ENCODE measurements around the gene GNG7. TPM values are rescaled to one million over a fixed set of nuclear protein-coding genes. Genes with fewer than 3 reads are reported as not detected.
A peak's percentile ranks its signal among the peaks of the same experiment; 100 is the strongest.

Gene GNG7
- total RNA-seq, 1 donor from 2014 or later: 1.8 TPM

- H3K36me3 ChIP-seq (ENCODE audit: insufficient read depth, low read length): no peaks in the 10 kb centered on the region
- H3K9ac ChIP-seq (ENCODE audit: low read length): no peak overlapping the region
- DNase-seq (ENCODE audit: low read depth) (no peak), FAIRE-seq (no peak)
- H2AFZ ChIP-seq (ENCODE audit: low read depth, low read length): no peak overlapping the region
- Mint-ChIP-seq H3K27me3 (ENCODE audit: low read depth, unreplicated experiment) (no peaks in the 10 kb centered on the region), H3K36me3 (ENCODE audit: low read depth, unreplicated experiment) (peaks cover 2% of the 10 kb centered on the region), H3K27ac (ENCODE audit: unreplicated experiment) (peak overlapping the region; percentile 26), H3K4me1 (ENCODE audit: low read depth, unreplicated experiment) (peaks cover 21% of the 10 kb centered on the region), H3K4me3 (ENCODE audit: unreplicated experiment) (no peak overlapping the region), H3K9me3 (ENCODE audit: unreplicated experiment) (peaks cover 9% of the 10 kb centered on the region)
- H3K4me1 ChIP-seq (ENCODE audit: insufficient read depth, low read length): peaks cover 29% of the 10 kb centered on the region
- no peak overlapping the region for H3K4me2 ChIP-seq (ENCODE audit: low read length)
- no peak overlapping the region for H3K27ac ChIP-seq (ENCODE audit: low read depth, low read length)
- no peak for TF ChIP-seq EZH2 (IDR thresholded peaks at IDR 0.05; ENCODE audit: insufficient read depth, low read length)
- no peak for TF ChIP-seq CTCF (IDR thresholded peaks at IDR 0.05; ENCODE audit: insufficient read depth, low read depth, low read length)
- H3K79me2 ChIP-seq (ENCODE audit: insufficient read depth, low read length): no peaks in the 10 kb centered on the region
- H3K27me3 ChIP-seq (ENCODE audit: insufficient read depth, low read length): no peaks in the 10 kb centered on the region
- H4K20me1 ChIP-seq (ENCODE audit: insufficient read depth, low read length): no peaks in the 10 kb centered on the region
- no peak overlapping the region for H3K4me3 ChIP-seq (ENCODE audit: insufficient read depth, low read depth, low read length)
- peaks cover 3% of the 10 kb centered on the region for H3K9me3 ChIP-seq (ENCODE audit: insufficient read depth, low read depth, low read length)
Measured at GRCh38 chr19:2536461-2536860, 166.0 kb downstream of the GNG7 start.

GRCh38 chr19:2534423-2535013, 168.0 kb downstream of the GNG7 start:
- Mint-ChIP-seq H3K4me3 (ENCODE audit: unreplicated experiment) (peak overlapping the region; percentile 11), H3K27me3 (ENCODE audit: low read depth, unreplicated experiment) (no peaks in the 10 kb centered on the region), H3K9me3 (ENCODE audit: unreplicated experiment) (peaks cover 9% of the 10 kb centered on the region), H3K27ac (ENCODE audit: unreplicated experiment) (peak overlapping the region; percentile 93), H3K4me1 (ENCODE audit: low read depth, unreplicated experiment) (peaks cover 20% of the 10 kb centered on the region), H3K36me3 (ENCODE audit: low read depth, unreplicated experiment) (peaks cover 4% of the 10 kb centered on the region)
- Histone ChIP-seq H2AFZ (ENCODE audit: low read depth, low read length) (no peak overlapping the region), H3K4me2 (ENCODE audit: low read length) (no peak overlapping the region), H3K4me1 (ENCODE audit: insufficient read depth, low read length) (peaks cover 16% of the 10 kb centered on the region), H3K79me2 (ENCODE audit: insufficient read depth, low read length) (no peaks in the 10 kb centered on the region), H3K9me3 (ENCODE audit: insufficient read depth, low read depth, low read length) (peaks cover 3% of the 10 kb centered on the region), H3K27me3 (ENCODE audit: insufficient read depth, low read length) (no peaks in the 10 kb centered on the region), H3K27ac (ENCODE audit: low read depth, low read length) (no peak overlapping the region), H4K20me1 (ENCODE audit: insufficient read depth, low read length) (no peaks in the 10 kb centered on the region), H3K4me3 (ENCODE audit: insufficient read depth, low read depth, low read length) (no peak overlapping the region), H3K9ac (ENCODE audit: low read length) (no peak overlapping the region), H3K36me3 (ENCODE audit: insufficient read depth, low read length) (no peaks in the 10 kb centered on the region)
- no peak for FAIRE-seq
- no peak for DNase-seq (ENCODE audit: low read depth)
- TF ChIP-seq CTCF (IDR thresholded peaks at IDR 0.05; ENCODE audit: insufficient read depth, low read depth, low read length) (no peak), EZH2 (IDR thresholded peaks at IDR 0.05; ENCODE audit: insufficient read depth, low read length) (no peak)

- FAIRE-seq: no peak
Measured at GRCh38 chr19:2533686-2534422, 168.6 kb downstream of the GNG7 start.

More at GRCh38 chr19:2533686-2534422, 168.6 kb downstream of the GNG7 start:
- no peaks in the 10 kb centered on the region for H3K36me3 ChIP-seq (ENCODE audit: insufficient read depth, low read length)
- H3K4me3 ChIP-seq (ENCODE audit: insufficient read depth, low read depth, low read length): no peak overlapping the region
- Mint-ChIP-seq H3K27me3 (ENCODE audit: low read depth, unreplicated experiment) (no peaks in the 10 kb centered on the region), H3K4me3 (ENCODE audit: unreplicated experiment) (peak overlapping the region; percentile 11), H3K9me3 (ENCODE audit: unreplicated experiment) (peaks cover 9% of the 10 kb centered on the region), H3K27ac (ENCODE audit: unreplicated experiment) (peak overlapping the region; percentile 93), H3K36me3 (ENCODE audit: low read depth, unreplicated experiment) (peaks cover 4% of the 10 kb centered on the region), H3K4me1 (ENCODE audit: low read depth, unreplicated experiment) (peaks cover 20% of the 10 kb centered on the region)
- TF ChIP-seq CTCF (IDR thresholded peaks at IDR 0.05; ENCODE audit: insufficient read depth, low read depth, low read length) (no peak), EZH2 (IDR thresholded peaks at IDR 0.05; ENCODE audit: insufficient read depth, low read length) (no peak)
- DNase-seq (ENCODE audit: low read depth): no peak
- H2AFZ ChIP-seq (ENCODE audit: low read depth, low read length): no peak overlapping the region
- peak overlapping the region; percentile 32 for H3K4me2 ChIP-seq (ENCODE audit: low read length)
- H4K20me1 ChIP-seq (ENCODE audit: insufficient read depth, low read length): no peaks in the 10 kb centered on the region
- H3K4me1 ChIP-seq (ENCODE audit: insufficient read depth, low read length): peaks cover 22% of the 10 kb centered on the region
- H3K27me3 ChIP-seq (ENCODE audit: insufficient read depth, low read length): no peaks in the 10 kb centered on the region
- H3K9ac ChIP-seq (ENCODE audit: low read length): no peak overlapping the region
- no peaks in the 10 kb centered on the region for H3K79me2 ChIP-seq (ENCODE audit: insufficient read depth, low read length)
- H3K27ac ChIP-seq (ENCODE audit: low read depth, low read length): peak overlapping the region; percentile 63
- H3K9me3 ChIP-seq (ENCODE audit: insufficient read depth, low read depth, low read length): peaks cover 3% of the 10 kb centered on the region

All from astrocyte (in vitro differentiated cells and primary cell).